Tibial nerve (tissue), 4 donors: Measurements from ENCODE around the gene TBX5. TPM values are rescaled to one million over a fixed set of nuclear protein-coding genes. Genes with fewer than 3 reads are reported as not detected.

Source experiments
- DNase-seq, 2 donors: peaks; one replicate each; pipeline ENCODE4 v3.0.0-alpha.2; 2019; ENCODE audit warnings: low spot score in 2 of 2
- H3K27ac ChIP-seq, 4 donors: fragments of 200-600 bp; sonication (generic) in 3 of 4; one replicate each; pipeline ENCODE4 v1.5.1; 2017 to 2019; ENCODE audit warnings: mild to moderate bottlenecking in 1 of 4
- H3K27me3 ChIP-seq, 2 donors: fragments of 200-600 bp; sonication (generic) in 1 of 2; one replicate each; pipeline versions ENCODE4 v1.5.1 to v1.6.0; 2017 to 2019
- H3K36me3 ChIP-seq, 3 donors: fragments of 200-600 bp; sonication (generic); one replicate each; pipeline ENCODE4 v1.5.1; 2018 to 2019
- H3K4me1 ChIP-seq, 4 donors: fragments of 200-600 bp; sonication (generic) in 3 of 4; one replicate each; pipeline ENCODE4 v1.5.1; 2017 to 2019
- H3K4me3 ChIP-seq, 4 donors: fragments of 200-600 bp; sonication (generic) in 3 of 4; one replicate each; pipeline ENCODE4 v1.5.1; 2017 to 2019; ENCODE audit warnings: mild to moderate bottlenecking in 1 of 4, moderate library complexity in 1 of 4
- H3K9me3 ChIP-seq, 4 donors: fragments of 200-600 bp; sonication (generic) in 3 of 4; one replicate each; pipeline ENCODE4 v1.5.1; 2017 to 2019
- EP300 ChIP-seq, 2 donors: sonication (generic); formaldehyde crosslinking; IDR thresholded peaks; one replicate each; pipeline ENCODE4 v1.6.1; 2017; ENCODE audit warnings: antibody characterized with exemption in 2 of 2, mild to moderate bottlenecking in 1 of 2
- POLR2A ChIP-seq, 2 donors: fragments of 450-650 bp; IDR thresholded peaks; one replicate each; pipeline ENCODE4 v1.6.1; 2017; ENCODE audit warnings: antibody characterized with exemption in 2 of 2, mild to moderate bottlenecking in 2 of 2, moderate library complexity in 2 of 2
- WGBS, 2 donors: methylation state at CpG; one replicate each; pipeline ENCODE4 v1.1.5; 2018; 5-methylcytosine and 5-hydroxymethylcytosine counted together
- total RNA-seq, 4 donors: library from RNA; depleted of rRNA; stranded (reverse); fragments of >200 nt; gene quantifications; one replicate each; pipeline ENCODE4 v1.1.0, GENCODE V29; 2016
- TF ChIP-seq, protein P1 (sequence below), 5 experiments: fragments of 200-600 bp in 3 of 5; fragments of 450-650 bp in 2 of 5; sonication (generic) in 3 of 5; IDR thresholded peaks; one replicate each; pipeline ENCODE4 v1.5.1; 2016 to 2019; ENCODE audit warnings: antibody characterized with exemption in 5 of 5, mild to moderate bottlenecking in 3 of 5, moderate library complexity in 2 of 5

Gene TBX5
- total RNA-seq, 4 donors from 2014 or later: not detected

DNA sequence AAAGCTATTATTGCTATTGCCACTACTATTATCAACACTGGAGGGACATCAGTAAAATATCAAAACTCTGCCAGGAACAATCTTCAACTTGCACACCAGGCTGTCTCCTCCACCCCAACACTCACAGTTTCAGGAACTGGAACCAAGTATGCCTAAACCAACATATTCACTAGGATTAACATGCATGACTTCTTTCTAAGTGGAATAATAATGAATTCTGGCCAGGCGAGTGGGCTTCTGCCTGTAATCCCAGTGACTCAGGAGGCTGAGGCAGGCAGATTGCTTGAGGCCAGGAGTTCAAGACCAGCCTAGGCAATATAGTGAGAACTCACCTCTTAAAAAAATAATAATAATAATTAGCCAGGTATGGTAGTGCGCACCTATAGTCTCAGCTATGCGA lies 58.1 kb downstream of the TBX5 start:
- no peak for DNase-seq
- Histone ChIP-seq H3K4me1 (no peaks in the 10 kb centered on the region), H3K27me3 (no peaks in the 10 kb centered on the region), H3K4me3 (no peak overlapping the region), H3K36me3 (no peaks in the 10 kb centered on the region), H3K27ac (no peak overlapping the region), H3K9me3 (no peaks in the 10 kb centered on the region)
- TF ChIP-seq POLR2A (IDR thresholded peaks at IDR 0.05): no peak
- TF ChIP-seq EP300 (IDR thresholded peaks at IDR 0.05): no peak
- TF ChIP-seq, protein P1, sequence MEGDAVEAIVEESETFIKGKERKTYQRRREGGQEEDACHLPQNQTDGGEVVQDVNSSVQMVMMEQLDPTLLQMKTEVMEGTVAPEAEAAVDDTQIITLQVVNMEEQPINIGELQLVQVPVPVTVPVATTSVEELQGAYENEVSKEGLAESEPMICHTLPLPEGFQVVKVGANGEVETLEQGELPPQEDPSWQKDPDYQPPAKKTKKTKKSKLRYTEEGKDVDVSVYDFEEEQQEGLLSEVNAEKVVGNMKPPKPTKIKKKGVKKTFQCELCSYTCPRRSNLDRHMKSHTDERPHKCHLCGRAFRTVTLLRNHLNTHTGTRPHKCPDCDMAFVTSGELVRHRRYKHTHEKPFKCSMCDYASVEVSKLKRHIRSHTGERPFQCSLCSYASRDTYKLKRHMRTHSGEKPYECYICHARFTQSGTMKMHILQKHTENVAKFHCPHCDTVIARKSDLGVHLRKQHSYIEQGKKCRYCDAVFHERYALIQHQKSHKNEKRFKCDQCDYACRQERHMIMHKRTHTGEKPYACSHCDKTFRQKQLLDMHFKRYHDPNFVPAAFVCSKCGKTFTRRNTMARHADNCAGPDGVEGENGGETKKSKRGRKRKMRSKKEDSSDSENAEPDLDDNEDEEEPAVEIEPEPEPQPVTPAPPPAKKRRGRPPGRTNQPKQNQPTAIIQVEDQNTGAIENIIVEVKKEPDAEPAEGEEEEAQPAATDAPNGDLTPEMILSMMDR (IDR thresholded peaks at IDR 0.05): no peak
- WGBS, 2 donors: 89 to 93% methylated on average over 3 of the region's 3 CpGs

DNA sequence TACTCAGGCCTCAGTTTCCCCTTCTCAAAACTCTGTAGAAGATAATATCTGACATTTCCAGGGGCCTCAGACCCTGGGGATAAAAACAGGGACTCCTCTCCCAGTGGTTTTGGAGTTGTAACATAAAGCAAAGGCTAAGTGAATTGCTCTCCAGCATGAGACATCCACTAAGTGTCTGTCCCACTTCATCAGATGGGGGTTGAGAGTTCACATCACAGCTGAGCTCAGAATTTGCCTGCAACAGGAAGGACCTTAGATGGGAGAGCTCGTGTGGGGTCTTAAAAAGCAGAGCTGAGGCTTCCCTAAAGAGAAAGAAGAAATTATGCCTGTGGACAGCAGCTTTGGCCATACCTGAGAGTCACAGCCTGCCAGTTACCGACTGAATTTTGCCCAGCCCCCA lies 61.1 kb downstream of the TBX5 start:
- DNase-seq: no peak
- no peaks in the 10 kb centered on the region for H3K36me3 ChIP-seq
- no peak overlapping the region for H3K4me3 ChIP-seq
- WGBS, 2 donors: 51 to 54% methylated on average over 2 of the region's 2 CpGs
- no peaks in the 10 kb centered on the region for H3K4me1 ChIP-seq
- no peak overlapping the region for H3K27ac ChIP-seq
- peaks cover 0 to 8% (median 0%) of the 10 kb centered on the region in 4 donors for H3K9me3 ChIP-seq
- H3K27me3 ChIP-seq: no peaks in the 10 kb centered on the region
- TF ChIP-seq POLR2A (IDR thresholded peaks at IDR 0.05) (no peak), EP300 (IDR thresholded peaks at IDR 0.05) (no peak)
- TF ChIP-seq, protein P1 (IDR thresholded peaks at IDR 0.05): no peak

DNA sequence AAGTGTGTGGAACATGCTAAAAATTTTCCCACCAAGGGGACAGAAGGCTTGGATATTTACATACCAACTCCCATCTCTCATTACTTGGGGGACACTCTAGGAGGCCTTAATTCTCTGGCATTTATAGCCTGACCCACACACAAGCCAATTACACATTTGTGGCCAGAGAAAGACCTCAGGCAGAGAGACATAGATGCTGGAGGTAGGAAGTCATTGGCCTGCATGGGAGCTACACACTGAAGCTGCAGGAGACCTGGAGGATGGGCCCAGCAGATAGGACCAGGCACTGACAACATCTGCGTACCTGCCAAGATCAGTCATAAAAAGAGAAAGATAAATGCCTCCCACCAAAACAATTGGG lies 61.7 kb downstream of the TBX5 start:
- Histone ChIP-seq H3K9me3 (peaks cover 0 to 8% (median 0%) of the 10 kb centered on the region in 4 donors), H3K4me1 (no peaks in the 10 kb centered on the region), H3K4me3 (no peak overlapping the region), H3K36me3 (no peaks in the 10 kb centered on the region), H3K27me3 (no peaks in the 10 kb centered on the region), H3K27ac (no peak overlapping the region)
- no peak for TF ChIP-seq EP300 (IDR thresholded peaks at IDR 0.05)
- no peak for TF ChIP-seq POLR2A (IDR thresholded peaks at IDR 0.05)
- TF ChIP-seq, protein P1 (IDR thresholded peaks at IDR 0.05): no peak
- WGBS, 2 donors: 76 to 84% methylated on average over 1 of the region's 1 CpG
- no peak for DNase-seq

DNA sequence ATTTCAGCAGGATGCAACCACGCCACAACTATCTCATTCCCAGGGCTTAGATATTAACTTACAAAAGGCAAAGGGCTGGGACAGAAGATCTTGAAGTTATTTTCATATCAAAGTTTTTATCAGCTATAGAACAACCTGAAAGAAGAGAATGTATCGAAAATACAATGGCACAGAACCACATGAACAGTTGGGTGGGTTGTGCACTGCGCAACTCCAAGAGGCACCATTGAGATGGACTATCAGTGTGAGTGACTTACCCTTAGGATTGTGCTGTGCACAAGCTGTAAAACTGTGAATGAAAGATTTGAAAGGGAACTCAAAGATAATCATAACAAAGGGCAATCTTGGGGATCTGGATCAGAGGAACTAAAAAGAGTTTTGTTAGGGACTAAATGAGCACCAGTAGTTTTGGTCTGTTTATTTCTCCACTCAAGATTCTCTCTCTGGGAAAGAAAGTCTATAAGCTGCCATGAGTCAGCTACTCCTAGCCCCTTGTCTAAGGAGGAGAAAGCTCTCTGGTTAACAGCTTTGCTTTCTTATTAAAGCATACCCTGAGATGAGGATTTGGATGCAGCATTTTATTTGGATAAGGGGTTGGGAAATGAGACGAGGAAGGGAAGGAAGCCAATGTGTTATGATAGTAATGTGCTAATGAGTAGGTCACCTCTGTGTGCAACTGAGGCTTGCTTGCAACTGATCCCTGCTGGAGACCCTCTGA lies 62.2 kb downstream of the TBX5 start:
- Histone ChIP-seq H3K9me3 (peaks cover 0 to 8% (median 0%) of the 10 kb centered on the region in 4 donors), H3K27me3 (no peaks in the 10 kb centered on the region), H3K4me3 (no peak overlapping the region), H3K27ac (no peak overlapping the region), H3K4me1 (no peaks in the 10 kb centered on the region), H3K36me3 (no peaks in the 10 kb centered on the region)
- 77 to 81% methylated on average over 4 of the region's 4 CpGs for WGBS, 2 donors
- no peak for DNase-seq
- no peak for TF ChIP-seq EP300 (IDR thresholded peaks at IDR 0.05)
- TF ChIP-seq, protein P1 (IDR thresholded peaks at IDR 0.05): no peak
- TF ChIP-seq POLR2A (IDR thresholded peaks at IDR 0.05): no peak

- Histone ChIP-seq H3K27me3 (no peaks in the 10 kb centered on the region), H3K27ac (no peak overlapping the region), H3K9me3 (peaks cover 0 to 8% (median 0%) of the 10 kb centered on the region in 4 donors), H3K4me1 (no peaks in the 10 kb centered on the region), H3K4me3 (no peak overlapping the region), H3K36me3 (no peaks in the 10 kb centered on the region)
- no peak for DNase-seq
- no peak for TF ChIP-seq EP300 (IDR thresholded peaks at IDR 0.05)
- TF ChIP-seq POLR2A (IDR thresholded peaks at IDR 0.05): no peak
- TF ChIP-seq, protein P1 (IDR thresholded peaks at IDR 0.05): no peak
- 39 to 55% methylated on average over 5 of the region's 5 CpGs for WGBS, 2 donors
These were observed 63.3 kb downstream of the TBX5 start for GRCh38 chr12:114342656-114343055.
